DMS153 treated with DMSO at 0.1 percent for 48 hours (cell line): ENCODE measurements around the gene DENND1A.

Experiments used
- DNase-seq: peaks from one replicate; lab custom pipeline; 2025; ENCODE audit not compliant: unreplicated experiment; lab: John Stamatoyannopoulos, UW

The DENND1A gene

GRCh38 chr9:123548741-123549545, 381.0 kb downstream of the DENND1A start:
- no peak for DNase-seq

- peak; percentile 9 for DNase-seq
These were observed 385.7 kb downstream of the DENND1A start for GRCh38 chr9:123544007-123544827.

- no peak for DNase-seq
These were observed 386.4 kb downstream of the DENND1A start for GRCh38 chr9:123543492-123543891.

- no peak for DNase-seq
These were observed 387.3 kb downstream of the DENND1A start for GRCh38 chr9:123542435-123543225.

GRCh38 chr9:123541411-123541810, 388.5 kb downstream of the DENND1A start:
- DNase-seq = no peak

GRCh38 chr9:123540457-123540856, 389.5 kb downstream of the DENND1A start:
- DNase-seq = no peak

- DNase-seq = no peak
These were observed 392.1 kb downstream of the DENND1A start for GRCh38 chr9:123537809-123538208.

GRCh38 chr9:123536455-123536868, 393.5 kb downstream of the DENND1A start:
- DNase-seq = no peak

GRCh38 chr9:123534336-123534735, 395.6 kb downstream of the DENND1A start:
- no peak for DNase-seq

- no peak for DNase-seq
These were observed 399.7 kb downstream of the DENND1A start for GRCh38 chr9:123530244-123530643.

- no peak for DNase-seq
These were observed 401.4 kb downstream of the DENND1A start for GRCh38 chr9:123528501-123528900.

- no peak for DNase-seq
These were observed 401.9 kb downstream of the DENND1A start for GRCh38 chr9:123527981-123528380.

GRCh38 chr9:123525957-123526356, 404.0 kb downstream of the DENND1A start:
- DNase-seq = no peak

GRCh38 chr9:123525424-123525823, 404.5 kb downstream of the DENND1A start:
- no peak for DNase-seq

- no peak for DNase-seq
These were observed 405.1 kb downstream of the DENND1A start for GRCh38 chr9:123524866-123525265.

- no peak for DNase-seq
These were observed 406.1 kb downstream of the DENND1A start for GRCh38 chr9:123523845-123524244.

- no peak for DNase-seq
These were observed 406.9 kb downstream of the DENND1A start for GRCh38 chr9:123523001-123523400.

- no peak for DNase-seq
These were observed 407.7 kb downstream of the DENND1A start for GRCh38 chr9:123522251-123522650.

GRCh38 chr9:123518338-123518737, 411.6 kb downstream of the DENND1A start:
- no peak for DNase-seq

GRCh38 chr9:123517512-123517911, 412.4 kb downstream of the DENND1A start:
- DNase-seq = no peak

- DNase-seq = no peak
These were observed 415.2 kb downstream of the DENND1A start for GRCh38 chr9:123514766-123515165.
